Upper lobe of right lung (tissue), 1 donor: ENCODE measurements around the gene QDPR. TPM values are rescaled to one million over a fixed set of nuclear protein-coding genes. Genes with fewer than 3 reads are reported as not detected.

Source experiments
- ATAC-seq: fragments of 200-7000 bp; cut with Tn5 transposase; one replicate; pipeline ENCODE4 v1.9.1; 2020; ENCODE audit warnings: mild to moderate bottlenecking, moderate library complexity
- DNase-seq: peaks from one replicate; pipeline ENCODE4 v3.0.0-alpha.2; 2020
- H3K27ac ChIP-seq: fragments of 200-600 bp; one replicate; pipeline ENCODE4 v1.8.0; 2022
- H3K27me3 ChIP-seq: fragments of 200-600 bp; one replicate; pipeline ENCODE4 v1.8.0; 2022; ENCODE audit warnings: mild to moderate bottlenecking
- H3K36me3 ChIP-seq: fragments of 200-600 bp; one replicate; pipeline ENCODE4 v1.8.0; 2022
- H3K4me1 ChIP-seq: fragments of 200-600 bp; one replicate; pipeline ENCODE4 v1.8.0; 2022
- H3K4me3 ChIP-seq: fragments of 200-600 bp; one replicate; pipeline ENCODE4 v1.8.0; 2022; ENCODE audit warnings: mild to moderate bottlenecking
- H3K9me3 ChIP-seq: fragments of 200-600 bp; one replicate; pipeline ENCODE4 v1.8.0; 2022
- intact Hi-C: fragments of 100-400 bp; cut with DNase I; formaldehyde crosslinking; loops from one replicate; pipeline ENCODE4 v1.11.0; 2022
- total RNA-seq: library from RNA; stranded (reverse); fragmentation: NEBNext Ultra II Directional; extraction: Animal tissue kit (Norgen Biotek cat#: 25700); gene quantifications from one replicate; pipeline ENCODE4 v1.2.1, GENCODE V29; 2021
- TF ChIP-seq, protein P1 (sequence below): fragments of 200-600 bp; IDR thresholded peaks from one replicate; pipeline ENCODE4 v1.8.0; 2022; ENCODE audit warnings: antibody characterized with exemption
- donor health status: DM: no; HTN: yes; CAD: no; lungs with severe emphysema.

Gene QDPR
- total RNA-seq, 1 donor from 2014 or later = 38.2 TPM

DNA sequence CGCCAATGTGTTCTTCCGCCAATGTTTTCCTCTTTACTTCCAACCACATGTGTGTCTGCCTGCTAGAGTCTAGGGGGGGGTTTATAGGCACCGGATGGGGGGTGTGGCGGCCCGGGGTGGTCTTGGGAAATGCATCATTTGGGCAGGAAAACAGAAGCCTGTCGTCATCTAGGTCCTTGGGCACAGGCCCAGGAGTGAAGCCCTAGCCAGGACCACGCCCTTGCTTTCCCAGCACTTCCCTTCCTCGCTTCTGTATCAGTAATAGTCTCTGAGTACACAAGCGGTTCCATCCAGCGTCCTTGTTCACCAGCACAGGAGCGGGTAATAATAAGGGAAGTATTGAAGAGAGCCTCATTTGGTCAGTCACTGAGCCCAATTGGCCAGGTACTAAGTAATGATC, 74.5 kb downstream of the QDPR start:
- intact Hi-C loops = no loop called here
- no peak for DNase-seq
- Histone ChIP-seq H3K27me3 (no peaks in the 10 kb centered on the region), H3K36me3 (no peaks in the 10 kb centered on the region), H3K27ac (no peak overlapping the region), H3K9me3 (no peaks in the 10 kb centered on the region), H3K4me3 (no peak overlapping the region), H3K4me1 (no peaks in the 10 kb centered on the region)
- TF ChIP-seq, protein P1, sequence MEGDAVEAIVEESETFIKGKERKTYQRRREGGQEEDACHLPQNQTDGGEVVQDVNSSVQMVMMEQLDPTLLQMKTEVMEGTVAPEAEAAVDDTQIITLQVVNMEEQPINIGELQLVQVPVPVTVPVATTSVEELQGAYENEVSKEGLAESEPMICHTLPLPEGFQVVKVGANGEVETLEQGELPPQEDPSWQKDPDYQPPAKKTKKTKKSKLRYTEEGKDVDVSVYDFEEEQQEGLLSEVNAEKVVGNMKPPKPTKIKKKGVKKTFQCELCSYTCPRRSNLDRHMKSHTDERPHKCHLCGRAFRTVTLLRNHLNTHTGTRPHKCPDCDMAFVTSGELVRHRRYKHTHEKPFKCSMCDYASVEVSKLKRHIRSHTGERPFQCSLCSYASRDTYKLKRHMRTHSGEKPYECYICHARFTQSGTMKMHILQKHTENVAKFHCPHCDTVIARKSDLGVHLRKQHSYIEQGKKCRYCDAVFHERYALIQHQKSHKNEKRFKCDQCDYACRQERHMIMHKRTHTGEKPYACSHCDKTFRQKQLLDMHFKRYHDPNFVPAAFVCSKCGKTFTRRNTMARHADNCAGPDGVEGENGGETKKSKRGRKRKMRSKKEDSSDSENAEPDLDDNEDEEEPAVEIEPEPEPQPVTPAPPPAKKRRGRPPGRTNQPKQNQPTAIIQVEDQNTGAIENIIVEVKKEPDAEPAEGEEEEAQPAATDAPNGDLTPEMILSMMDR = no peak
- ATAC-seq = peak; percentile 43

DNA sequence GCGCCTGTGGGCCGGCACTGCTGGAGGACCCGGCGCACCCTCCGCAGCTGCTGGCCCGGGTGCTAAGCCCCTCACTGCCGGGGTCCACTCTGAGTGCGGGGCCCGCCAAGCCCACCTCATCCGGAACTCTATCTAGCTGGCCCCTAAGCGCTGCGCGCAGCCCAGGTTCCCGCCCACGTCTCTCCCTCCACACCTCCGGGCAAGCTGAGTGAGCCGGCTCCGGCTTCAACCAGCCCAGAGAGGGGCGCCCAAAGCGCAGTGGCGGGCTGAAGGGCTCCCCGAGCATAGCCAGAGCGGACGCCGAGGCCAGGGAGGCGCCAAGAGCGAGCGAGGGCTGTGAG, 75.2 kb downstream of the QDPR start:
- Histone ChIP-seq H3K27me3 (no peaks in the 10 kb centered on the region), H3K27ac (no peak overlapping the region), H3K4me1 (no peaks in the 10 kb centered on the region), H3K9me3 (no peaks in the 10 kb centered on the region), H3K36me3 (no peaks in the 10 kb centered on the region), H3K4me3 (no peak overlapping the region)
- intact Hi-C loops = no loop called here
- ATAC-seq (peak; percentile 24), DNase-seq (no peak)
- TF ChIP-seq, protein P1 = no peak

Other genes starting within 250 kb of the QDPR start
- not detected for gene CLRN2, start 3.1 kb upstream of the QDPR start, total RNA-seq
- 97.6 TPM for gene LAP3, start 65.1 kb upstream of the QDPR start, total RNA-seq
- 50.0 TPM for gene MED28, start 102.6 kb upstream of the QDPR start, total RNA-seq